ENCODE results near the gene PCGF2. TPM values are rescaled to one million over a fixed set of nuclear protein-coding genes. Genes with fewer than 3 reads are reported as not detected.
"Not testable (repeated sequence)": the region's sequence is repeated elsewhere in the genome, so short reads cannot be mapped to it uniquely, and the experiment has no call there.

Gene PCGF2
- polyA plus RNA-seq (ENCODE audit: insufficient read length in 4 of 4): 10 to 100 TPM; 74.4 to 87.1 (median 80.5) TPM

GRCh38 chr17:38748149-38748891 lies at the start of gene PCGF2:
PCGF2 (minus strand) TSS chr17:38748336; CDS start chr17:38740402, 7,934 bp downstream.
- DNase-seq (ENCODE audit: low read depth in 4 of 4, low spot score in 3 of 4): peak; percentile 88 to 93 (median 92)

GRCh38 chr17:38797828-38798227 lies 49.7 kb upstream of the PCGF2 start:
- no peak for DNase-seq (ENCODE audit: low read depth in 4 of 4, low spot score in 3 of 4)

- no peak for DNase-seq (ENCODE audit: low read depth in 4 of 4, low spot score in 3 of 4)
Measured at GRCh38 chr17:38797158-38797490, 49.0 kb upstream of the PCGF2 start.

- DNase-seq (ENCODE audit: low read depth in 4 of 4, low spot score in 3 of 4): no peak
Measured at GRCh38 chr17:38796451-38797157, 48.5 kb upstream of the PCGF2 start.

- DNase-seq (ENCODE audit: low read depth in 4 of 4, low spot score in 3 of 4): no peak
Measured at GRCh38 chr17:38794221-38794620, 46.1 kb upstream of the PCGF2 start.

GRCh38 chr17:38791162-38791561 lies 43.0 kb upstream of the PCGF2 start:
- no peak for DNase-seq (ENCODE audit: low read depth in 4 of 4, low spot score in 3 of 4)

- not testable (repeated sequence) for DNase-seq (ENCODE audit: low read depth in 4 of 4, low spot score in 3 of 4)
Measured at GRCh38 chr17:38790148-38790707, 42.1 kb upstream of the PCGF2 start.

GRCh38 chr17:38789185-38789584 lies 41.0 kb upstream of the PCGF2 start:
- no peak for DNase-seq (ENCODE audit: low read depth in 4 of 4, low spot score in 3 of 4)

GRCh38 chr17:38787999-38788398 lies 39.9 kb upstream of the PCGF2 start:
- not testable (repeated sequence) for DNase-seq (ENCODE audit: low read depth in 4 of 4, low spot score in 3 of 4)

- DNase-seq (ENCODE audit: low read depth in 4 of 4, low spot score in 3 of 4): no peak
Measured at GRCh38 chr17:38786372-38786771, 38.2 kb upstream of the PCGF2 start.

GRCh38 chr17:38783227-38783626 lies 35.1 kb upstream of the PCGF2 start:
- no peak for DNase-seq (ENCODE audit: low read depth in 4 of 4, low spot score in 3 of 4)

- no peak for DNase-seq (ENCODE audit: low read depth in 4 of 4, low spot score in 3 of 4)
Measured at GRCh38 chr17:38779965-38780752, 32.0 kb upstream of the PCGF2 start.

GRCh38 chr17:38777641-38778250 lies 29.6 kb upstream of the PCGF2 start:
- no peak for DNase-seq (ENCODE audit: low read depth in 4 of 4, low spot score in 3 of 4)

GRCh38 chr17:38773258-38773657 lies 25.1 kb upstream of the PCGF2 start:
- no peak for DNase-seq (ENCODE audit: low read depth in 4 of 4, low spot score in 3 of 4)

- no peak for DNase-seq (ENCODE audit: low read depth in 4 of 4, low spot score in 3 of 4)
Measured at GRCh38 chr17:38768417-38768816, 20.3 kb upstream of the PCGF2 start.

- DNase-seq (ENCODE audit: low read depth in 4 of 4, low spot score in 3 of 4): no peak
Measured at GRCh38 chr17:38766341-38766740, 18.2 kb upstream of the PCGF2 start.

- no peak for DNase-seq (ENCODE audit: low read depth in 4 of 4, low spot score in 3 of 4)
Measured at GRCh38 chr17:38762231-38762630, 14.1 kb upstream of the PCGF2 start.

GRCh38 chr17:38761612-38762011 lies 13.5 kb upstream of the PCGF2 start:
- no peak for DNase-seq (ENCODE audit: low read depth in 4 of 4, low spot score in 3 of 4)

- no peak for DNase-seq (ENCODE audit: low read depth in 4 of 4, low spot score in 3 of 4)
Measured at GRCh38 chr17:38753071-38753506, 5.0 kb upstream of the PCGF2 start.

GRCh38 chr17:38752308-38753070 lies 4.4 kb upstream of the PCGF2 start, which contains the start of gene PSMB3:
PSMB3 (plus strand) TSS chr17:38752741; CDS start chr17:38752827, 86 bp downstream.
- peak; percentile 88 to 98 (median 98) for DNase-seq (ENCODE audit: low read depth in 4 of 4, low spot score in 3 of 4)

Data from right renal pelvis (tissue), 4 donors.